Peyer's patch (tissue), 4 donors: ENCODE results near the gene RPAIN.

ENCODE experiments used
- POLR2A ChIP-seq, 2 donors: fragments of 450-650 bp; IDR thresholded peaks; one replicate each; pipeline ENCODE4 v1.5.1; 2017; ENCODE audit warnings: antibody characterized with exemption in 2 of 2, mild to moderate bottlenecking in 2 of 2, moderate library complexity in 2 of 2
- TF ChIP-seq, protein P1 (sequence below), 6 experiments: fragments of 450-650 bp in 4 of 6; fragments of 200-600 bp in 2 of 6; sonication (generic) in 1 of 6; IDR thresholded peaks; one replicate each; pipeline ENCODE4 v1.5.1; 2017 to 2019; ENCODE audit warnings: antibody characterized with exemption in 6 of 6, mild to moderate bottlenecking in 3 of 6, moderate library complexity in 1 of 6

DNA sequence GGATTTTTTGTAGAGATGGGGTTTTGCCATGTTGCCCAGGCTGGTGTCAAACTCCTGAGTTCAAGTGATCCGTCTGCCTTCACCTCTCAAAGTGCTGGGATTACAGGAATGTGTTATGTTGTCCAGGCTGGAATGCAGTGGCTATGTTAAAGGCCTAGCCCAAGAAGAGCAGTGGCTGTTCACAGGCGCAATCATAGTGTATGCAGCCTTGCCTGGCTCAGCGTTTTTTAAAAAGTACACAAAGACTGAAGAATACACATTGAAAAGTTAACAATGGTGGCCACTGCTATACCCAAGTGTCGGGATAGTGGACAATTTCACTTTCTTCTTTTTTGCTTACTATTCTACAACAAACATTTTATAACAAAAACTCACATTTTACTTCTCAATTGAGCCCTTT lies 59.0 kb downstream of the RPAIN start:
- TF ChIP-seq, protein P1, sequence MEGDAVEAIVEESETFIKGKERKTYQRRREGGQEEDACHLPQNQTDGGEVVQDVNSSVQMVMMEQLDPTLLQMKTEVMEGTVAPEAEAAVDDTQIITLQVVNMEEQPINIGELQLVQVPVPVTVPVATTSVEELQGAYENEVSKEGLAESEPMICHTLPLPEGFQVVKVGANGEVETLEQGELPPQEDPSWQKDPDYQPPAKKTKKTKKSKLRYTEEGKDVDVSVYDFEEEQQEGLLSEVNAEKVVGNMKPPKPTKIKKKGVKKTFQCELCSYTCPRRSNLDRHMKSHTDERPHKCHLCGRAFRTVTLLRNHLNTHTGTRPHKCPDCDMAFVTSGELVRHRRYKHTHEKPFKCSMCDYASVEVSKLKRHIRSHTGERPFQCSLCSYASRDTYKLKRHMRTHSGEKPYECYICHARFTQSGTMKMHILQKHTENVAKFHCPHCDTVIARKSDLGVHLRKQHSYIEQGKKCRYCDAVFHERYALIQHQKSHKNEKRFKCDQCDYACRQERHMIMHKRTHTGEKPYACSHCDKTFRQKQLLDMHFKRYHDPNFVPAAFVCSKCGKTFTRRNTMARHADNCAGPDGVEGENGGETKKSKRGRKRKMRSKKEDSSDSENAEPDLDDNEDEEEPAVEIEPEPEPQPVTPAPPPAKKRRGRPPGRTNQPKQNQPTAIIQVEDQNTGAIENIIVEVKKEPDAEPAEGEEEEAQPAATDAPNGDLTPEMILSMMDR (IDR thresholded peaks at IDR 0.05): no peak
- no peak for TF ChIP-seq POLR2A (IDR thresholded peaks at IDR 0.05)
